Measurements from ENCODE around the gene EMP1. TPM values are rescaled to one million over a fixed set of nuclear protein-coding genes. Genes with fewer than 3 reads are reported as not detected.
A peak's percentile ranks its signal among the peaks of the same experiment; 100 is the strongest.

Gene EMP1
- total RNA-seq, 1 experiment from 2014 or later = 71.3 TPM

- DNase-seq (ENCODE audit: low read depth) = peak; percentile 60
These were observed 25.6 kb downstream of the EMP1 start for GRCh38 chr12:13222076-13222475.

- peak; percentile 93 for DNase-seq (ENCODE audit: low read depth)
These were observed 26.8 kb downstream of the EMP1 start for GRCh38 chr12:13223179-13223804.

- no peak for DNase-seq (ENCODE audit: low read depth)
These were observed 27.4 kb downstream of the EMP1 start for GRCh38 chr12:13223941-13224340.

GRCh38 chr12:13227191-13227590, 30.7 kb downstream of the EMP1 start:
- no peak for DNase-seq (ENCODE audit: low read depth)

GRCh38 chr12:13228579-13228978, 32.1 kb downstream of the EMP1 start:
- DNase-seq (ENCODE audit: low read depth) = no peak

GRCh38 chr12:13229504-13229903, 33.0 kb downstream of the EMP1 start:
- DNase-seq (ENCODE audit: low read depth) = no peak

- DNase-seq (ENCODE audit: low read depth) = peak; percentile 53
These were observed 34.0 kb downstream of the EMP1 start for GRCh38 chr12:13230500-13230899.

GRCh38 chr12:13233830-13234641, 37.5 kb downstream of the EMP1 start:
- peak; percentile 61 for DNase-seq (ENCODE audit: low read depth)

GRCh38 chr12:13238204-13238603, 41.7 kb downstream of the EMP1 start:
- no peak for DNase-seq (ENCODE audit: low read depth)

GRCh38 chr12:13241833-13242488, 45.4 kb downstream of the EMP1 start:
- DNase-seq (ENCODE audit: low read depth) = no peak

- no peak for DNase-seq (ENCODE audit: low read depth)
These were observed 46.4 kb downstream of the EMP1 start for GRCh38 chr12:13242936-13243335.

- DNase-seq (ENCODE audit: low read depth) = no peak
These were observed 47.1 kb downstream of the EMP1 start for GRCh38 chr12:13243516-13244070.

GRCh38 chr12:13247596-13247995, 51.1 kb downstream of the EMP1 start:
- DNase-seq (ENCODE audit: low read depth) = no peak

- DNase-seq (ENCODE audit: low read depth) = no peak
These were observed 52.4 kb downstream of the EMP1 start for GRCh38 chr12:13248964-13249363.

- no peak for DNase-seq (ENCODE audit: low read depth)
These were observed 53.9 kb downstream of the EMP1 start for GRCh38 chr12:13250416-13250815.

GRCh38 chr12:13251521-13251920, 55.0 kb downstream of the EMP1 start:
- DNase-seq (ENCODE audit: low read depth) = no peak

GRCh38 chr12:13252024-13252423, 55.5 kb downstream of the EMP1 start:
- DNase-seq (ENCODE audit: low read depth) = no peak

GRCh38 chr12:13252616-13253015, 56.1 kb downstream of the EMP1 start:
- DNase-seq (ENCODE audit: low read depth) = no peak

- DNase-seq (ENCODE audit: low read depth) = peak; percentile 21
These were observed 57.6 kb downstream of the EMP1 start for GRCh38 chr12:13253966-13254760.

GRCh38 chr12:13255792-13256691, 59.5 kb downstream of the EMP1 start:
- peak; percentile 84 for DNase-seq (ENCODE audit: low read depth)

GRCh38 chr12:13256692-13257045, 60.1 kb downstream of the EMP1 start:
- DNase-seq (ENCODE audit: low read depth) = no peak

All from RPMI7951 (cell line).